CD4-positive, alpha-beta T cell treated with Interleukin-17A for 4 hours (primary cell): ENCODE results near the gene PCDHA6.
"Not testable (repeated sequence)": the region's sequence is repeated elsewhere in the genome, so short reads cannot be mapped to it uniquely, and the experiment has no call there.

Source experiments
- DNase-seq: peaks from one replicate; pipeline ENCODE4 v3.0.0-alpha.2; 2020; ENCODE audit warnings: mixed read lengths

The PCDHA6 gene

GRCh38 chr5:140857987-140858240 is 30.2 kb downstream of the PCDHA6 start:
- DNase-seq = no peak

- DNase-seq = no peak
Measured at GRCh38 chr5:140862441-140863295, 34.9 kb downstream of the PCDHA6 start.

DNA sequence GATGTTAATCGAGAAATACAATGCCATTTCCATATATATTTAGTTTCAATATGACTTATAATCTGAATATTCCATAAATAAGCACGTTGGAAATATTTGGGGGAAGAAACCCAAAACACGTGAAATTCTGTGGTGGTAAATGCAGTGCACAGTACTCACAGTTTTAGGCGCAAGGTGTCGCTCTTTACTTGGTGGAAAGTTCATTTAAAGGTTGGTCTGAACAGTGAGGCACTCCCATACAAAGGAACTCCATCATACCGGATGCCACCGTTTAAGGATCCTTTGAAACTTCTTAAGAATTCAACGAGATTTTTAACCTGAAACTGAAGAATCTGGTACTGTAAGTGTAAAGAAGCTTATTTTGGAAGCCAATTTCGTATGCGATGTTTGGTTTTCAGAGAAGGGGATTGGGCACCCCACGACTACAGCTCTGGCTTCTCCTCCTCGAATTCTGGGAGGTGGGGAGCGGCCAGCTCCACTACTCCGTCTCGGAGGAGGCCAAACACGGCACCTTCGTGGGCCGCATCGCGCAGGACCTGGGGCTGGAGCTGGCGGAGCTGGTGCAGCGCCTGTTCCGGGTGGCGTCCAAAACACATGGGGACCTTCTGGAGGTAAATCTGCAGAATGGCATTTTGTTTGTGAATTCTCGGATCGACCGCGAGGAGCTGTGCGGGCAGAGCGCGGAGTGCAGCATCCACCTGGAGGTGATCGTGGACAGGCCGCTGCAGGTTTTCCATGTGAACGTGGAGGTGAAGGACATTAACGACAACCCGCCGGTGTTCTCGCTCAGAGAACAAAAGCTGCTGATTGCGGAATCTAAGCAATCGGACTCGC is 41.2 kb downstream of the PCDHA6 start, which contains the start of gene PCDHA11:
PCDHA11 (plus strand) TSS at position 237 of the 834 bp plus-strand sequence; CDS start at position 384, 147 bp downstream.
- DNase-seq = no peak

DNA sequence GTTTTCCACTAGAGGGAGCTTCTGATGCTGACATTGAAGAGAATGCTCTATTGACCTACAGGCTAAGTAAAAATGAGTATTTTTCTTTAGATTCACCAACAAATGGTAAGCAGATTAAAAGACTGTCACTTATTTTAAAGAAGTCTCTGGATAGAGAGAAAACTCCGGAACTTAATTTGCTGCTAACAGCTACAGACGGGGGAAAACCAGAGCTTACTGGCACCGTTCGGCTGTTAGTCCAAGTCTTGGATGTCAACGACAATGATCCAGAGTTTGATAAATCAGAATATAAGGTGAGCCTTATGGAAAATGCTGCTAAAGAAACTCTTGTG is 41.8 kb downstream of the PCDHA6 start:
- DNase-seq = no peak

DNA sequence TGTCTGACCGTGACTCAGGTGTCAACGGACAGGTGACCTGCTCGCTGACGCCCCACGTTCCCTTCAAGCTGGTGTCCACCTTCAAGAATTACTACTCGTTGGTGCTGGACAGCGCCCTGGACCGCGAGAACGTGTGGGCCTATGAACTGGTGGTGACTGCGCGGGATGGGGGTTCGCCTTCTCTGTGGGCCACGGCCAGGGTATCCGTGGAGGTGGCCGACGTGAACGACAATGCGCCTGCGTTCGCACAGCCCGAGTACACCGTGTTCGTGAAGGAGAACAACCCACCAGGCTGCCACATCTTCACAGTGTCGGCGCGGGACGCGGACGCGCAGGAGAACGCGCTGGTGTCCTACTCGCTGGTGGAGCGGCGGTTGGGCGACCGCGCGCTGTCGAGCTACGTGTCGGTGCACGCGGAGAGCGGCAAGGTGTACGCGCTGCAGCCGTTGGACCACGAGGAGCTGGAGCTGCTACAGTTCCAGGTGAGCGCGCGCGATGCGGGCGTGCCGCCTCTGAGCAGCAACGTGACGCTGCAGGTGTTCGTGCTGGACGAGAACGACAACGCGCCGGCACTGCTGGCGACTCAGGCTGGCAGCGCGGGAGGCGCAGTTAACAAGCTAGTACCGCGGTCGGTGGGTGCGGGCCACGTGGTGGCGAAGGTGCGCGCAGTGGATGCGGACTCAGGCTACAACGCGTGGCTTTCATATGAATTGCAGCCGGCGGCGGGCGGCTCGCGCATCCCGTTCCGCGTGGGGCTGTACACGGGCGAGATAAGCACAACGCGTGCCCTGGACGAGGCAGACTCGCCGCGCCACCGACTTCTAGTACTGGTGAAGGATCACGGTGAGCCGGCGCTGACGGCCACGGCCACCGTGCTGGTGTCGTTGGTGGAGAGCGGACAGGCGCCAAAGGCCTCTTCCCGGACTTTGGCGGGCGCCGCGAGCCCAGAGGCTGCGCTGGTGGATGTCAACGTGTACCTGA is 42.8 kb downstream of the PCDHA6 start:
- no peak for DNase-seq

- no peak for DNase-seq
Measured at GRCh38 chr5:140875085-140876065, 47.6 kb downstream of the PCDHA6 start, which contains the start of gene PCDHA12. Gene PCDHA12 (plus strand): TSS chr5:140875308. CDS start chr5:140875473, 165 bp downstream.

GRCh38 chr5:140876541-140877261 is 48.9 kb downstream of the PCDHA6 start:
- not testable (repeated sequence) for DNase-seq

GRCh38 chr5:140877262-140877581 is 49.5 kb downstream of the PCDHA6 start:
- no peak for DNase-seq
